GM19463 (cell line): ENCODE results near the gene BAG1.

Source experiments
- ATAC-seq: cut with Tn5 transposase; IDR thresholded peaks from one replicate; pipeline ENCODE4 v1.9.1; 2021; ENCODE audit warnings: mild to moderate bottlenecking, moderate library complexity; ENCODE audit not compliant: unreplicated experiment

BAG1 gene

GRCh38 chr9:33277484-33277883, 13.0 kb upstream of the BAG1 start:
- no peak for ATAC-seq

- no peak for ATAC-seq
Observed at GRCh38 chr9:33273972-33274328, 9.4 kb upstream of the BAG1 start.

DNA sequence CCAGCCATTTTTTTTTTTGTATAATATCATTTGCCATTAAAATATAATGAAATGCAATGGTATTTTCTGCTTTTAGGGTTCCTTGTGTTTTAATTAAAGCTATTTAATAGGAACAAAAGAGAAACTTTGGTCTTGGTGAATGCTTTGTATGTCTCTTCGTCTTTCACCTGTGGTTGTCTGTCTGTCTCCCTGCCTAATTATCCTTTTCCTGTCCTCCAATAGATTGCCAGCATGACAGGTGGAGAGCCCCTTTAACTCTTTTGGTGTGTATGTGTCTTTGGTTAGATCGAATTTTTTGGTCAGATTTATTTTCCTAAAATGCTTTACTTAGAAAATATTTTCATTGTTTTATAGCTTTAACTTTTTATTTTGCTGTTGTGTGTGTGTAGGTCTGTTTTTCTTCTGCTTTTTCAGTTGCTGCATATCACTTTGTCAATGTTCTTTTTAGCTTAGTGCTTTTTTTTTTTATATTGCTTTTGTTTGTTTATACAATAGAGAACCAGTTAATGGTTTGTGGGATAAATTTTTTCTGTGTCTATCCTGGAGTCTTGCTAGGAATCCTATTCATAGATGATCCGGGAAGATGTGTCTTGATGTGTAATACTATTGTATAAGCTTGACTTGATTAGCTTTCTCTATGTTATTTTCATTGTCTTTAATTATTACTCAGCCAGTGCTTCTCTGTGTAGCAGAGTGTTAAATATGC, 8.9 kb upstream of the BAG1 start:
- ATAC-seq = no peak

DNA sequence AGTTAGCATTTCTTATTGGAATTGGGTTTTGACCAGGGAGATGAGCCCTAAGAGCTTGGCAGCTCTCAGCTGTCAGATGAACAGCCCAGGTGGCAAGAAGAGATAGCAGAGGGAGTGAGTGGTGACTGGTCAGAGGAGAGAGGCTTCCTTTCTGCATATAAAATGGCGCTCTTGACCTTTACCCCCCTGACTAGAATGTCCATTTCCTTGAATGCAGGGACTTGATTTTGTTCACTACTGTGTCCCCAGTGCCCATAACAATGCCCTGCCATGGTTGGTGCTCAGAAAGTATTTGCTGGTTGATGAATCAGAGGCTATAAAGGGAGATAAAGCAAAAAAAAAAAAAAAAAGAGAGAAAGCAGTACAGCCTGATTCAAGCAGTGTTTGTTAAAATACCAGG, 7.6 kb upstream of the BAG1 start:
- no peak for ATAC-seq

DNA sequence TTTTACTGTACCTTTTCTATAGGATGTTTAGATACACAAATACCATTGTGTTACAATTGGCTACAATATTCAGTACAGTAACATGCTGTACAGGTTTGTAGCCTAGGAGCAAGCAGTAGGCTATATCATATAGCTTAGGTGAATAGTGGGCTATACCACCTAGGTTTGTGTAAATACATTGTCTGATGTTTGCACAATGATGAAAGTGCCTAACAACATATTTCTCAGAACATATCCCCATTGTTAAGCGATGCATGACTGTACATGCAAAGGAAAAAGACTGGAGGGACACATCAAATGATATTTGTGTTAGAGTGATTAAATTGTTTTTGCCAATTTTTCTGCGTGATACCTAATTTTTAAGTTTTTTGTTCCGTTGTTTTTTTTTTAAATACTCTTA, 5.6 kb upstream of the BAG1 start:
- ATAC-seq = no peak

DNA sequence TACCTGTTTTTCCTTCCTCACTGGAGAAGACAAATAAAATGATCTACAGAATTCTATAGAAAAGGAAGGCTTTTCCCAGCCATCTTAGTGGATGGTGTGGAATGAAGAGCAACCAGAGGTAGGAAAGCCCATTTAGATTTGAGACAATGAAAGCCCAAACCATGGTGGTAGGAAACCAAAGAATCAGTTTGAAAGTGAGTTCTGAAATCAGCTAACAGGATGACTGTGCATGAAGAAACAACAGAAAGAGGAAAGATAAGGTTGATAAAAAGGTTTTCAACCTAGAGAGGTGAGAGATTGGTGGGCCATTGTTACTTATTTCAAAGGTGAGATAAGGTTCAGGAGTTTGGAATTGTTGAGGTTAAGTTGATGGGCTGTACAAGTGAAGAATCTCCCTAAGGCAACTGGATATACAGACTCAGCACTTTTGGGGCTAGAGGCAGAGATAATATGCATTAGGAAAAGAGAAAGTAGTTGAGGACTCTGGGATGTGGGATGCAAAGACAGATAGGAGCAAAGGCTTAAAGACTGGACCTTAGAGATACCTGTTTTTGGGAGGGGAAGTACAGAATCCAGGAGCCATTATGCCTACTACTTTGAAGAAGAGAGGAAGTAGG, 2.8 kb upstream of the BAG1 start:
- no peak for ATAC-seq

GRCh38 chr9:33265211-33265865, 830 bp upstream of the BAG1 start:
- no peak for ATAC-seq

DNA sequence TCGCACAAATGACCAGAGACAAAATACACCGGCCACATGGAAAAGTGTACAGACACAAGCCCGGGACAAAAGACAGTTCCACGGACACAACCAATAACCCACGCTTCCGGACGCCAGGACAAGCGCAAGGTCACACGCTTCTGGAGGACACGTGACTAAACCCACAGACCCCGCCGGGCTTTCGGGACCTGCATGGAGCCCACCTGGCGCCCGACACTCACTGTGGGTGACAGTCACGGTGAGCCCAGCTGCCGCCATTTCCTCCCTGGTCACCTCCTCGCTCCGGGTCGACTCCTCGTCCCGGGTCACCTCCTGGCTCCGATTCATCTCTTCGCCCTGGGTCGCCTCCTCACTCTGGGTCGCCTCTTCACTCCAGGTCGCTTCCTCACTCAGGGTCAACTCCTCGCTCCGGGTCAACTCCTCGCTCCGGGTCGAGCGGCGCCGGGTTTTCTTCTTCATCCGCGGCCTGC, 470 bp downstream of the BAG1 start:
- ATAC-seq = peak; percentile 28

DNA sequence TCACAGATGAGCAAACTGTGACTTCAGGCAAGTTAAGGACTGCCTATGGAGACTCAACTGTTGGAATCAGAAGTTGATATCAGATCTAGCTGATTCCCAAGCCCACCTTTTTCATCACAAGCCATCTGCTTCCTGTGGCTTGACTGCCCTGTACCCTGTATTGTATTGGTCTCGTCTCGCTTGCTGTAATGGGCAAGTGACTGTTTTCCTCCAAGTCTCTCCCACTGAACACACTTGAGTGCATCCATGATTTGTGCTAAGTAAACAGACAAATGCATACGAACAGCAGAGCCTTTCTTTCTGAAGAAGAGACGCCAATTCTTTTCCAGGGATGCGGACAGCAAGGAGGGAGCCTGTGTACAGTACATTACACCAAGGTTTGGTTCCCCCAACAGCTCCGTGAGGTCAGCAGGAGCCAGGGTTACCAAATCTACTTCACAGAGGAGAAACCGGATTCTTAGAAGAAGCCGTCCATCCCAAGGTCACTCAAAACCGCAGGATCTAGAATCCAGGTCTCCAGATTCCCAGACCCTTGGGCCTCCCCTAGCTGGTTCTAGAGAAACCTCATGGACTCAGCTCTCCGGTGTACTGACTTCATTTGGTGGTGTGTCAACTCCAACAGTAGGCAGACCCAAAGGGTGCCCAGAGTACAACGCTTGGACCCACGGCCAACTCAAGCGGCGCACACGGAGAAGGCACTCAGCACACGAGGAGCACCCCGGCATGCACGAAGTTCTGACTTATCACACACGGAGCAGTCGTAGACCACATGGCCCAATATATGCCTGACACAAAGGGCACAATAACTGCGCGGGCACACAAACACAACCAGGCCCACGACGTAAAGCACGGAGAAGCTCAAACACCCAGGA, 1.1 kb downstream of the BAG1 start:
- no peak for ATAC-seq

DNA sequence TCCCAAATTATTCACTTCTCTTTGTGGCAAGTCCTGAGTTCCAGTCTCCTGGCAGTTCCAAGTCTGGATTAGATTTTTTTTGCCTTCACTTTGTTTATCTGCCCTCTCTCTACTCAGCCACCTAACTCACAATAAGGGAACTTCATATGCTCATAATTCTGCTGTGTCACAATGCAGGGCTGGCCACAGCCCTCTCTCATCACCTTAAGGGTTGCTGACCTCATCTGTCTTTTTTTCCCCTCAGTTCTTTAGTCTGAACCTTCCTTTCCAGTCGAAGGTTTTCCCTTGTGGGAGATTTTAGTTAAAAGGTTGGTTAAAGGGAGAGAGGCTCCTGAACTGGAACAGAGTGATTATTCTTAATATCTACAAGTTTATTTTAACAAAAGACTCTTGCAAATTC, 4.1 kb downstream of the BAG1 start:
- ATAC-seq = no peak

DNA sequence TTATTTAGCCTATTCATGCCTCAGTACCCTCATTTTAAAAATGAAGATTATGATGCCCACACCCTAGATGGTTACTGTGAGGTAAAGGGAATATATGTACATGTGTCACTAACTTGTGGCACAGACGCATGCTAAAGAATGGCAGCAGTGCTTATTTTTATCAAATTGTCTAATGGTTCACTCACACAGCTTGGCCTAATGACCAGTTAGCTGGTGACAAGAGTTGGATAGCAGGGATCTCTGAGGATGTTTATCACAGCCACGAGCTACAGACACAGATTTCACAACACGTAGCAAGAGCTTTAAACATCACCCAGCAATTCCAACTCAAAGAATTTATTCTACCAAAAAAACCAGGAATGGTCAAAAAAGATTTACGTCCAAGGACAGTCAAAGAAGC, 7.2 kb downstream of the BAG1 start:
- ATAC-seq = no peak

DNA sequence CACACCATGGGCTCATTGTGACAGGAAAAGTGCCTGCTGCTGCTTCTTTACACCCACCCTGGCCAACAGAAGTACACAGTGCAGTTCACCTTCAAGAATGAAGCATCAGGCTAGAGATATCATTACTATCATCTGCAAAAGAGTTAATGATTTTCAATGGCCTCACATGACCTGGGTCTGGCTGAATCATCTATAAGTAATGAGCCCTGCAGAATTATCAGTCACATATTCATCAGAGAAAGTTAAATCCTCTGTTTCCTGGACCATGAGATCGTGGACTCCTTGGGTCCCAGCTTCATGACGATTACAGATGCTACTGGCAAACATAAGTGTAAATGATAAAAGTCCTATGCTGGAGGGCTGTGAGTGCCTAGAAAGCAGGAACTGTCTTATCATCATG, 8.3 kb downstream of the BAG1 start:
- no peak for ATAC-seq

GRCh38 chr9:33255471-33255870, 9.0 kb downstream of the BAG1 start:
- no peak for ATAC-seq

DNA sequence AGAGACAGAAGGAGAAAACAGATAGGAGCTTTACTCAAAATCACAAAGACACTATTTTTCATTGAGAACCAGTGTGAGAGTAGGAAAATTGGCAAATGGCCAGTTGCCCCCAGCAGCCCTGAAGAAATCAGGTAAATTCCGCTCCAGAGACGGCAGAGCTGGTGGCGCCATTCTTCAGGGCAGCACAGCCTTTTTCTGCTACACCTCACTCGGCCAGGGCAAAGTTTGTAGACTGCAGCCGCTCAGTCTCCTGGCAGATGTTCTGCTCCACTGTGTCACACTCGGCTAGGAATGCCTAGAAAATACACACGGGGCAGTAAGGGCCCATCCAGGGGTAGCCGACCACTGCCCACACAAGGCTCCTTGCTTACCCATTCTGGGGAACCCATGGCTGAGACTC, 9.5 kb downstream of the BAG1 start:
- no peak for ATAC-seq

- ATAC-seq = no peak
Observed at GRCh38 chr9:33254211-33254610, 10.3 kb downstream of the BAG1 start.

- ATAC-seq = no peak
Observed at GRCh38 chr9:33250458-33250995, 14.0 kb downstream of the BAG1 start.

GRCh38 chr9:33249983-33250382, 14.5 kb downstream of the BAG1 start:
- ATAC-seq = no peak

DNA sequence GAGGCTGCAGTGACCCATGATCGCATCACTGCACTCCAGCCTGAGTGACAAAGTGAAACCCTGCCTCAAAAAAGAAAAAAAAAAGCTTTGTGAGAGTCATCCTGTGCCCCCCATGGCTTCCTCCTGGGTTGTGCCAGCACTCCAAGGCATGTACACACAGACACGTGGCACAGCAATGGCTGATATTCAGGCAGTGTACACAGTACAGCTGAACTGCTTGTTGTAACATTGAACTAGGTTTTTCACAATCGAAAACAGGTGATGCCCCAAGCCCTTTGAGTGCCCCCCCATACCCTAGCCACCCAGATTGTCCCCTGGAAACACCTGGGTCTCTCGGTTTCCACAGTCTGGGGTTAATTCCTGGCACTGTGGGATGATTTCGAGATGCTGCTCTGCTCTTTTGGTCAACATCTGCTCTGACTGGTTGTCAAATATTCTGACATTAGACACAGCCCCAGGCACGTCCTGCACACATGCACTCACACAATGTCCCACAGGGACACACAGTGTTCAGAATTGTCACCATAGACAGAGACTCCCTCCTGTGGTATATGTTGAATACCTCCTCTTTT, 15.3 kb downstream of the BAG1 start:
- peak; percentile 72 for ATAC-seq

DNA sequence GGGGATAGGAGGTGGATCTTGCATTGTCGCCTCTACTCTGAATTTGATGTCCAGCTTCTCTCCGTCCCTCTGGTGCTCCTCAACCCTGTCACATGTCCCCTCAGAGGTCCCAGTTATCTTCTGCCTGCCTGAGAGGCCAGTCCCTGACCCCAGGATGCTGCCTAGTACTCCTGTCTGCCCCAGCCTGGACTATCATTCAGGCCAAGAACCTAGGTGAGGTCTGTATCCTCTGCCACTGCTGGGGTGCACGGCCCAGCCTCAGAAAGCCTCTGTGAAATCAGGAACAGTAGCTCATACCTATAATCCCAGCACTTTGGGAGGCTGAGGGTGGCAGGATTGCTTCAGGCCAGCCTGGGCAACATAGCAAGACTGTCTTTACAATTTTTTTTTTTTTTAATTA, 15.9 kb downstream of the BAG1 start:
- ATAC-seq = peak; percentile 2

- ATAC-seq = no peak
Observed at GRCh38 chr9:33246269-33246860, 18.1 kb downstream of the BAG1 start.
